SW480 (cell line): ENCODE measurements around the gene TDRD6.
"Not testable (repeated sequence)": the region's sequence is repeated elsewhere in the genome, so short reads cannot be mapped to it uniquely, and the experiment has no call there.

Experiments used
- DNase-seq: peaks from one replicate; pipeline ENCODE4 v3.0.0-alpha.2; 2016; ENCODE audit warnings: low spot score

Gene TDRD6

DNA sequence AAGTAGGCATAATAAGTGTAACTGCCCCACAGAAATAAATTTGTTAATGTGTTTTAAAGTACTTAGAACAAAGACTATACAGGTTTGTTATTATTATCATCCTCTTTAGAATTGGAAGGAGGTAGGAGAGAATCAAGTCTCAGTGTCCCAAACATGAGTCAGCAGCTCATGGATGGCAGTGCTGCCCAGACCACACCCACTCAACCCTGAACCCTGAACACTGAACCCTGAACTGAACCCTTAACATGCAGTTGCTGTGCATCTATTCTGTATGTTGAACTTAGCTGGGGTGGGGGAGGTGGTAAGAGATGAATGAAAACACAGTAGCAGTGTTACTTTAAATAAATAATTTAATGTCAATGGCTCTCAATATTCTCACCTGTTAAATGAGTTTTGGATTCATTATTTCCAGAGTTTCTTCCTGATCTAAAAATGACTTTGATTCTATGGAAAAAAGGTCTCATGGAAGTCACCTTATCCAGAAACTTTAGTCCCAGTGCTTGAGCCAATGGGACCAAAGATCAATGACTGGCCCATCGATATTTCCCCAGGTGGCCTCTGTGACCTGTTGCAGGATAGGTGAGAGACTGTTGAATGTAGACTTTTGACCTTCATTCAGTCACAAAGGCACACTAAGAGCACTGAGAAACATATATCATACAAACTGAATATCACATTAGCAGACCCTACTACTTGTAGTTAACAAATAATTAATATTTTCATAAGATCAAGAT is 55.9 kb downstream of the TDRD6 start:
- no peak for DNase-seq

DNA sequence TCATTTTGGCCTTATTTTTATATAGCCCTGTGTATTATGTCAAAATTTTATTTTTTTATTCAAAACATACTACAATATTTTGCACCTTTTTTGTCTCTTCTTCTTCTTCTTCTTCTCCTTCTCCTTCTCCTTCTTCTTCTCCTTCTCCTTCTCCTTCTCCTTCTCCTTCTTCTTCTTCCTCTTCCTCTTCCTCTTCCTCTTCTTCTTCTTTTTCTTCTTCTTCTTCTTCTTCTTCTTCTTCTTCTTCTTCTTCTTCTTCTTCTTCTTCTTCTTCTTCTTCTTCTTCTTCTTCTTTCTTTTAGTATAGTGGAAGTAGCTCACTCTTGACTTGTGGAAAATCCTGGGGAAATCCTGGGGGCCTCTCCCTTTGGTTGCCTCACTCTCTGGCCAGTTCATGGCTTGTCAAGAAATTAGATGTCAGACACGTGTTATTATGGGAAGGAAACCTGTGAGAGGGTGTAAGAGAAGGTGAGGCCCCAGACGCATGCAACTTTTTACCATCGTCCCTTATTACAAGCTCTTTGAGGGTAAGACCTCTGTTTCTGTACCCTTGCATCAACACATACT is 56.6 kb downstream of the TDRD6 start:
- not testable (repeated sequence) for DNase-seq

DNA sequence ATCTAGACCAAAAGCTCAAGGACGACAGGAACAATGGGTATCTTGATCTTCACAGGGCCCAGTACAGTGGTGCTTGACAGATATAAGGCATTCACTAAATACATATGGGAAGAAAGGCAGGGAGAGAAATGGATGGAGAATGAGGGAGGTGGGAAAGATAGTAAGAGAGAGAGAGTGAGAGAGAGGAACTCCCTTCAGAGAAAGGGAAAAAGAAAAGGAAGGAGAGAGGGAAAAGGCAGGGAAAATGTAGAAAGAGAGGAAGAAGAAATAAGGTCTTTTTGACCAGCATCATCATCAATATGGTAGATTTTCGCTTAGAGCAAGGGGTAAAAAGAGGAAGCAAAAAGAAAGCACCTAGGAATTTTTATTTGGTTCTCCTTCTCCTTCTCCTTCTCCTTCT is 58.3 kb downstream of the TDRD6 start:
- DNase-seq: no peak

DNA sequence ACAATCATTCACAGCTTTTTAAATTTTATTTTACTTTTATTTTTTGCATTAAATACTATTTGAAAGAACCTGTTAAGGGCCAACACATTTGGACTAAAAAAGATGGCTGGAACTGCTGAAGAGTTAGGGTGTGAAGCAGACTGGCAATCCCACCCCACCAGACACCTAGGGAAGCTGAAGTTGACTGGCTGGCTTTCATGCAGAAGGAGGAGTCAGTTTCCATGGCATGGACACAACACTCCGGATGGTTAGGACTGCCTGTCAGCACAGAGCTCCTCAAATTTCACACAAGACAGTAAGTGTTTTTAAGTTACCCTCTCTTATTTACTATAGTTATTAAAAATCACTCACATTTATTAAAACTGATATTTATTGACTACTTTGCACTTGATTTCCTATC is 59.0 kb downstream of the TDRD6 start, which contains the start of gene ANKRD66:
TSS of gene ANKRD66 (plus strand) at position 238 of the 400 bp plus-strand sequence. CDS start 5,016 bp downstream, outside the sequence.
- DNase-seq: no peak

DNA sequence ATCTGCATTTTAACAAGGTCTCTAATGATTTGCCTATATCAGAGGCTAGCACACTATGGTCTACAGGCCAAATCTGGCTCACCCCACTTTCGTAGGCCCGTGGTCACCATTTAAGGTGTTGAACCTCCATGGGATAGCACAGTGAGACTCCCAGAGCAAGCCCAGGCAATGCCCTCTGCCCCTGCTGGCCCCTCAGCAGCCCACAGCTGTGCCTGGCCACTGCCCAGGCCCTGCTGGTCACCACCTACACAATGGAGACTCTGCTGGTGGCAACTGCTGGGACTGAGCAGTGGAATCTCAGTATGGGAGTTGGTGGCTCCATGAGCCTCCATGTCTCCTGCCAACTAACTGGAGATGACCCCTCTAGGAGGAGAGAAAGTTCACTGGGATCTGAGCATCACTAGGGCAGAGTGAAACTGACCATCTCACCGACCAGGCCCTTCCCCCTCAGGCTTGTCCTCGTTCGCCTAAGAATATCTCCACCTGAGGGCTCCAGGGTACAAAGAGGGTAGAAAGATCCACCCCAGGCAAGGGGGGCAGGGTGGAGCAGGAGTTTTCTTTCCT is 61.3 kb downstream of the TDRD6 start:
- DNase-seq: no peak

DNA sequence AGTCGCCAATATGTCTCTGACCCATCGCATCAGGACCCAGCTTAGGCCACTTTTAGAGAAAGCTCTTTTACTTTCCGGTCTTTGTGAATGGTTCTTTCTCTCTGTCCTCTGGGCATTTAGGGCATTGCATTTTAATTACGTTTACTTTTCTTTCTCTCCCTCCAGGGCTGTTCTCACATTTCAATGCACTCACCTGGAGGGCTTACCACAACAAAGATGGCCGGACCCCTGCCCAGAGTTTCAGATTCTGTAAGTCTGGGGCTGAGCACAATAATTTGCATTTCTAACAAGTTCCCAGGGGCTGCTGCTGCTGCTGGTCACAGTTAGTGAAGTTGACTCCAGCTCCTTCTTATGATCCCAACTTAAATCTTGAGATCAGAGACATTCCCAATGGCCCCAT is 62.0 kb downstream of the TDRD6 start:
- DNase-seq: no peak

DNA sequence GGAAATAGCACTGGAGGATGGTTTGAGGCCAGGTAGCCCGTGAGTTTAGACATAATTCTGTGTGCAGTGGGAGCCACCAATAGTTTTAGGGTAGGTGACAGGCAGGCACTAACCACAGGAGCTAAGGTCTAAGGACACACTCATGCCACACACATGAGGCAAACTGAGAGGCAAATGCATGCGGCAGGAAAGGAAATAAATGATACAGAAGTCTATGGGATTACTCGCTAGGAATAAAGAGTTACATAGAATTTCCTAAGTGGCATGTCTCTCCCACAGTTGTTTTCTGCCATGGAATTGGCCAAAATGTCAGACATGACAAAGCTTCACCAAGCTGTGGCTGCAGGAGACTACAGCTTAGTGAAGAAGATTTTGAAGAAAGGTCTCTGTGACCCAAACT is 64.0 kb downstream of the TDRD6 start:
- no peak for DNase-seq
